ENCODE measurements around the gene KCNN4.

The KCNN4 gene

DNA sequence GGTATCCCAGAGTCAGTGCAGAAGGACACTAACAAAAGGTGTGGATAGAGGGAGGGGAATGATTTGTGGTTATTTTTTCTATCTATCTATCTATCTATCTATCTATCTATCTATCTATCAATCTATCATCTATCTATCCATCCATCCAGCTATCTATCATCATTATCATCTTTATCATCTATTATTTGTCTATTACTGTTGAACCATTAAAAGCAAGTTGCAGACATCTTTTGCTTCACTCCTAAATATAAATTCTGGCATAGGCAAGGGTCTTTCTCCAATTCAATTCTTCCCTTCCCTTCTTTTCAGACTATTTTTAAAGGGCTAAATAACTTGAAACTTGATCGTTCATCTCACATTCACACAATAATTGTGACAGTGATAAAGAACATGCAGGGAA lies 31.5 kb upstream of the KCNN4 start:
- Histone ChIP-seq H4K20me1 (ENCODE audit: insufficient read depth) (no peaks in the 10 kb centered on the region), H3K4me2 (no peak overlapping the region), H3K27ac (no peak overlapping the region), H2AFZ (ENCODE audit: low read depth) (no peak overlapping the region), H3K9ac (no peak overlapping the region), H3K4me1 (ENCODE audit: low read depth, poor library complexity, severe bottlenecking) (no peaks in the 10 kb centered on the region), H3K36me3 (ENCODE audit: insufficient read depth) (no peaks in the 10 kb centered on the region), H3K79me2 (ENCODE audit: insufficient read depth, low read depth) (no peaks in the 10 kb centered on the region), H3K4me3 (IDR thresholded peaks at IDR 0.05; ENCODE audit: insufficient read depth, low read depth, low read length) (no peak overlapping the region), H3K27me3 (ENCODE audit: insufficient read depth, low read depth) (no peaks in the 10 kb centered on the region)
- TF ChIP-seq, protein P1, sequence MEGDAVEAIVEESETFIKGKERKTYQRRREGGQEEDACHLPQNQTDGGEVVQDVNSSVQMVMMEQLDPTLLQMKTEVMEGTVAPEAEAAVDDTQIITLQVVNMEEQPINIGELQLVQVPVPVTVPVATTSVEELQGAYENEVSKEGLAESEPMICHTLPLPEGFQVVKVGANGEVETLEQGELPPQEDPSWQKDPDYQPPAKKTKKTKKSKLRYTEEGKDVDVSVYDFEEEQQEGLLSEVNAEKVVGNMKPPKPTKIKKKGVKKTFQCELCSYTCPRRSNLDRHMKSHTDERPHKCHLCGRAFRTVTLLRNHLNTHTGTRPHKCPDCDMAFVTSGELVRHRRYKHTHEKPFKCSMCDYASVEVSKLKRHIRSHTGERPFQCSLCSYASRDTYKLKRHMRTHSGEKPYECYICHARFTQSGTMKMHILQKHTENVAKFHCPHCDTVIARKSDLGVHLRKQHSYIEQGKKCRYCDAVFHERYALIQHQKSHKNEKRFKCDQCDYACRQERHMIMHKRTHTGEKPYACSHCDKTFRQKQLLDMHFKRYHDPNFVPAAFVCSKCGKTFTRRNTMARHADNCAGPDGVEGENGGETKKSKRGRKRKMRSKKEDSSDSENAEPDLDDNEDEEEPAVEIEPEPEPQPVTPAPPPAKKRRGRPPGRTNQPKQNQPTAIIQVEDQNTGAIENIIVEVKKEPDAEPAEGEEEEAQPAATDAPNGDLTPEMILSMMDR (conservative IDR thresholded peaks at IDR 0.05; ENCODE audit: low read depth, low read length) = no peak

DNA sequence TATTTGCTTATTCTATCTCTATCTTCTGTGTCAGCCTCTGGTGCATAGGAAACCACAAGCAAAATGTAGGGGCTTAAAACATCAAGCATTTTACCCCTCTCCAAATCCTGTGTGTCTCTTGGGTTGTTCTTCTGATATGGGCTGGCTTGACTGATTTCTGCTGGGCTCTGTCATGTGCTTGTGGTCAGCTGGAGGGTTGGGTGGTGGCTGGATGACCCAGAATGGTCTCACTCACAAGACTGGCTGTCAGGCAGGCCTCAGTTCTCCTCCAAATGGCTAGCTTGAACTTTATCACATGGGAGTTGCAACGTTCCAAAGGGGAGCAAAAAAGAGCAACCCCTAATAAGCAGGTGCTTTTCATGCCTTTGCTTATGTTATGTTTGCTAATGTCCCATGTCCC lies 31.1 kb upstream of the KCNN4 start:
- Histone ChIP-seq H2AFZ (ENCODE audit: low read depth) (no peak overlapping the region), H4K20me1 (ENCODE audit: insufficient read depth) (no peaks in the 10 kb centered on the region), H3K4me2 (no peak overlapping the region), H3K4me1 (ENCODE audit: low read depth, poor library complexity, severe bottlenecking) (no peaks in the 10 kb centered on the region), H3K36me3 (ENCODE audit: insufficient read depth) (no peaks in the 10 kb centered on the region), H3K4me3 (IDR thresholded peaks at IDR 0.05; ENCODE audit: insufficient read depth, low read depth, low read length) (no peak overlapping the region), H3K27me3 (ENCODE audit: insufficient read depth, low read depth) (no peaks in the 10 kb centered on the region), H3K27ac (no peak overlapping the region), H3K9ac (no peak overlapping the region), H3K79me2 (ENCODE audit: insufficient read depth, low read depth) (no peaks in the 10 kb centered on the region)
- TF ChIP-seq, protein P1 (conservative IDR thresholded peaks at IDR 0.05; ENCODE audit: low read depth, low read length) = no peak

DNA sequence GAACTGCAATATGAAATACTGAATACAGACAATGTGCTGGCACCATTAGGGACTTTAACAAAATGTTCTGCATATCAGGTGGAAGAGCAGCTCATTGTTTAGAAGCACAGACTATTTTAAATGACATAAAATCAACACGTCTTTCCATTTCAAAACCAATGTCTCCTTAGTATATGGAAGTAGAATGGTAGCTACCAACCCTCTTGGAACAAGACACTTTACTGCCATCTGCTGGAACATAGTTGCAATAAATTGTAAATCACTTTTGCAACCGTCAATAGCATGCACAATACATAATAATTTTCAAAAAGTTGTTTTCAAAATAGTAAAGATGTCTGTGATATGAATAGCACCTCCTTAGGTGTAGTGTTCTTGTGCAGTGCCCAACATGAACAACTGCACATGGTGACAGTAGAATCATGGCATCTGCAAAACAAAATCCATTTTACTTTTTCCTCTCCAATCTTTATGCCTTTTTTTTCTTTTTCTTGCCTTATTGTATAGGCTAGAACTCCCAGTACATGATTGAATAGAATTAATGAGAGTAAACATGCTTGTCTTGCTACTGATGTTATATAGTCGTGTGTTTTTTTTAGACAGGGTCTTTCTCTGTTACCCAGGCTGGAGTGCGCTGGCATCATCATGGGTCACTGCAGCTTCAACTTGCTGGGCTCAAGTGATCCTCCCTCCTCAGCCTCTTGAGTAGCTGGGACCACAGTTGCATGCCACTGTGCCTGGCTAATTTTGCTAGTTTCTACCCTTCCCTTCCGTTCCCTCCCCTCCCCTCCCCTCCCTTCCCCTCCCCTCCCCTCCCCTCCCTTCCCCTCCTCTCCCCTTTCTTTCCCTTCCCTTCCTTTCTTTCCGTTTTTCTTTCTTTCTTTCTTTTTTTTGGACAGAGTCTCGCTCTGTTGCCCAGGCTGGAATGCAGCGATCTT lies 29.3 kb upstream of the KCNN4 start:
- no peaks in the 10 kb centered on the region for H3K79me2 ChIP-seq (ENCODE audit: insufficient read depth, low read depth)
- no peaks in the 10 kb centered on the region for H3K4me1 ChIP-seq (ENCODE audit: low read depth, poor library complexity, severe bottlenecking)
- H3K27me3 ChIP-seq (ENCODE audit: insufficient read depth, low read depth) = no peaks in the 10 kb centered on the region
- no peak overlapping the region for H3K9ac ChIP-seq
- no peaks in the 10 kb centered on the region for H4K20me1 ChIP-seq (ENCODE audit: insufficient read depth)
- H2AFZ ChIP-seq (ENCODE audit: low read depth) = no peak overlapping the region
- TF ChIP-seq, protein P1 (conservative IDR thresholded peaks at IDR 0.05; ENCODE audit: low read depth, low read length) = peak; percentile 63
- no peak overlapping the region for H3K4me2 ChIP-seq
- H3K4me3 ChIP-seq (IDR thresholded peaks at IDR 0.05; ENCODE audit: insufficient read depth, low read depth, low read length) = no peak overlapping the region
- H3K36me3 ChIP-seq (ENCODE audit: insufficient read depth) = no peaks in the 10 kb centered on the region
- H3K27ac ChIP-seq = no peak overlapping the region

DNA sequence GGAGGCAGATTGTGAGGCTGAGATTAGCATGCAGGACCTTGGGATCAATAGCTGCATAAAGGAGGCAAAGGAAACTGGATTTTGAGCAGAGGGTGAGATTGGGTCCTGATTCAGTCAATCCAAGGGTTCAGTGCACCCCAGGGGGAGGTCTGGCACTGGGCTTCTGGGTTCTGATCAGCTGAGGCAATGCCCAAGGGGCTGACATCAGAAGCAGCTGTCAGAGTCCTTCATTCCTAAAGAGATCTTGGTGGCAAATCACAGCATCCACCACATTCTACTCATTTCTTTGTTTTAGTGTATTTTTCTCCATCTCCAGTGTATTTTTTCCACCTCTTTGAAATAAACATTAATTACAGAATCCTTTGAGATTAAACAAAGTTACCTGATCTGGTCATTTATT lies 26.9 kb upstream of the KCNN4 start:
- no peaks in the 10 kb centered on the region for H3K4me1 ChIP-seq (ENCODE audit: low read depth, poor library complexity, severe bottlenecking)
- H3K9ac ChIP-seq = no peak overlapping the region
- no peak overlapping the region for H3K27ac ChIP-seq
- H3K36me3 ChIP-seq (ENCODE audit: insufficient read depth) = no peaks in the 10 kb centered on the region
- no peaks in the 10 kb centered on the region for H3K27me3 ChIP-seq (ENCODE audit: insufficient read depth, low read depth)
- H3K79me2 ChIP-seq (ENCODE audit: insufficient read depth, low read depth) = no peaks in the 10 kb centered on the region
- no peaks in the 10 kb centered on the region for H4K20me1 ChIP-seq (ENCODE audit: insufficient read depth)
- H3K4me3 ChIP-seq (IDR thresholded peaks at IDR 0.05; ENCODE audit: insufficient read depth, low read depth, low read length) = no peak overlapping the region
- no peak overlapping the region for H3K4me2 ChIP-seq
- no peak overlapping the region for H2AFZ ChIP-seq (ENCODE audit: low read depth)
- TF ChIP-seq, protein P1 (conservative IDR thresholded peaks at IDR 0.05; ENCODE audit: low read depth, low read length) = no peak
